Caco-2 (cell line): ENCODE measurements around the gene BCCIP. TPM values are rescaled to one million over a fixed set of nuclear protein-coding genes. Genes with fewer than 3 reads are reported as not detected.

ENCODE experiments used
- BruUV-seq: library from RNA; stranded (reverse); fragments of 400-500 nt; replicated peaks from 2 replicates; lab custom pipeline; 2021; lab: Mats Ljungman, UMichigan
- CTCF ChIA-PET: fragments of 300-600 bp; sonication (Branson Sonifier 250); formaldehyde crosslinking; loops from one replicate; lab custom pipeline; 2022; ENCODE audit warnings: antibody characterized with exemption; lab: Charles Lee
- POLR2A ChIA-PET: fragments of 300-600 bp; sonication (Branson Sonifier 250); formaldehyde crosslinking; loops from one replicate; lab custom pipeline; 2022; ENCODE audit warnings: antibody characterized with exemption; lab: Charles Lee
- DNase-seq, 2 experiments: peaks; one replicate each; pipeline versions ENCODE4 v3.0.0 to v3.0.0-alpha.2; 2020 to 2022
- H3K27me3 ChIP-seq: replicated peaks from 2 replicates; pipeline ENCODE4 v1.6.0; 2011; ENCODE audit warnings: low read length; ENCODE audit not compliant: control insufficient read depth, insufficient read depth
- H3K36me3 ChIP-seq: 2 replicates; pipeline ENCODE4 v1.5.1; 2011; ENCODE audit warnings: low read length; ENCODE audit not compliant: control insufficient read depth, insufficient read depth
- H3K4me1 ChIP-seq: fragments of 250-450 bp; sonication (Bioruptor Pico); 2 replicates; pipeline ENCODE4 v1.5.1; 2020; ENCODE audit warnings: mild to moderate bottlenecking
- H3K4me3 ChIP-seq: 2 replicates; pipeline ENCODE4 v1.5.1; 2011; ENCODE audit warnings: low read depth, mild to moderate bottlenecking, control low read depth, low read length
- H3K9me3 ChIP-seq: fragments of 250-450 bp; sonication (Bioruptor Pico); 2 replicates; pipeline ENCODE4 v1.5.1; 2020; ENCODE audit warnings: mild to moderate bottlenecking, moderate library complexity
- H3K27ac Mint-ChIP-seq: one replicate; pipeline ENCODE4 v1.8.0; 2022; ENCODE audit warnings: mixed read lengths; ENCODE audit not compliant: unreplicated experiment
- H3K27me3 Mint-ChIP-seq: one replicate; pipeline ENCODE4 v1.8.0; 2022; ENCODE audit warnings: mixed read lengths; ENCODE audit not compliant: insufficient read depth, unreplicated experiment
- H3K36me3 Mint-ChIP-seq: one replicate; pipeline ENCODE4 v1.8.0; 2022; ENCODE audit warnings: mild to moderate bottlenecking, mixed read lengths; ENCODE audit not compliant: insufficient read depth, unreplicated experiment
- H3K4me1 Mint-ChIP-seq: one replicate; pipeline ENCODE4 v1.8.0; 2022; ENCODE audit warnings: low read depth, mixed read lengths; ENCODE audit not compliant: unreplicated experiment
- H3K4me3 Mint-ChIP-seq: one replicate; pipeline ENCODE4 v1.8.0; 2022; ENCODE audit warnings: mild to moderate bottlenecking, moderate library complexity, mixed read lengths; ENCODE audit not compliant: unreplicated experiment
- H3K9me3 Mint-ChIP-seq: one replicate; pipeline ENCODE4 v1.8.0; 2022; ENCODE audit warnings: mixed read lengths; ENCODE audit not compliant: unreplicated experiment
- intact Hi-C: fragments of 100-400 bp; cut with micrococcal nuclease; formaldehyde crosslinking; loops from one replicate; pipeline ENCODE4 v1.10.0; 2022; ENCODE audit not compliant: unreplicated experiment
- total RNA-seq: library from RNA; stranded (reverse); gene quantifications from 2 replicates; pipeline ENCODE4 v1.2.3, GENCODE V29; 2022
- TF ChIP-seq, protein P1 (sequence below), 2 experiments: fragments of 200-600 bp in 1 of 2; IDR thresholded peaks; 1 replicate in 1 of 2; 2 replicates in 1 of 2; pipeline versions ENCODE4 v1.5.1 to v1.8.0; 2011 to 2022; ENCODE audit warnings: antibody characterized with exemption in 1 of 2, control low read depth in 1 of 2, inconsistent platforms in 1 of 2, low read depth in 1 of 2, low read length in 1 of 2, mild to moderate bottlenecking in 1 of 2, moderate library complexity in 1 of 2; ENCODE audit not compliant: insufficient read depth in 1 of 2, severe bottlenecking in 1 of 2, unreplicated experiment in 1 of 2

The BCCIP gene
- total RNA-seq, 1 experiment from 2014 or later = 91.2 TPM

DNA sequence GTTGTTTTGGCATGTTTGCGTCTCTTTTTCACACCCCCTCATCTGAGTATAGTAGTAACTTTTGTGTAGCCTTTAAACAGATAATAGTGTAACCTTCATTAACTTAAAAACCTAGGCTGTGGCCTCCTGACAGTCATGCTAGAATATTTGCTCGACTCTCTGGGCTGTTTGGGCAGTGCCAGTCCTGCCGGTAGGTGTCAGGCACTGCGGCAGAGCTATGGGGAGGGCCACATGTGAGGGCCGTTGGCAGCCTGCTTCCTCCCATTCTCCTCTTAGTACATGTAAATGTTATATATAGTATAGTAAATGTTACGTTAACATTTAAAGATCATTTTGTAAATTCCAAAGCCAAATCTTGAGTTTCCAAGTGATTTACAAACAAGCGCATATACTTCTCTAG, 26.1 kb downstream of the BCCIP start:
- no peak for DNase-seq
- peaks cover 40% of the 10 kb centered on the region for H3K36me3 Mint-ChIP-seq
- CTCF ChIA-PET = no interaction called here
- Histone ChIP-seq H3K4me3 (no peak overlapping the region), H3K36me3 (no peaks in the 10 kb centered on the region), H3K9me3 (no peaks in the 10 kb centered on the region), H3K4me1 (no peaks in the 10 kb centered on the region), H3K27me3 (no peaks in the 10 kb centered on the region)
- TF ChIP-seq, protein P1, sequence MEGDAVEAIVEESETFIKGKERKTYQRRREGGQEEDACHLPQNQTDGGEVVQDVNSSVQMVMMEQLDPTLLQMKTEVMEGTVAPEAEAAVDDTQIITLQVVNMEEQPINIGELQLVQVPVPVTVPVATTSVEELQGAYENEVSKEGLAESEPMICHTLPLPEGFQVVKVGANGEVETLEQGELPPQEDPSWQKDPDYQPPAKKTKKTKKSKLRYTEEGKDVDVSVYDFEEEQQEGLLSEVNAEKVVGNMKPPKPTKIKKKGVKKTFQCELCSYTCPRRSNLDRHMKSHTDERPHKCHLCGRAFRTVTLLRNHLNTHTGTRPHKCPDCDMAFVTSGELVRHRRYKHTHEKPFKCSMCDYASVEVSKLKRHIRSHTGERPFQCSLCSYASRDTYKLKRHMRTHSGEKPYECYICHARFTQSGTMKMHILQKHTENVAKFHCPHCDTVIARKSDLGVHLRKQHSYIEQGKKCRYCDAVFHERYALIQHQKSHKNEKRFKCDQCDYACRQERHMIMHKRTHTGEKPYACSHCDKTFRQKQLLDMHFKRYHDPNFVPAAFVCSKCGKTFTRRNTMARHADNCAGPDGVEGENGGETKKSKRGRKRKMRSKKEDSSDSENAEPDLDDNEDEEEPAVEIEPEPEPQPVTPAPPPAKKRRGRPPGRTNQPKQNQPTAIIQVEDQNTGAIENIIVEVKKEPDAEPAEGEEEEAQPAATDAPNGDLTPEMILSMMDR (IDR thresholded peaks at IDR 0.05; ENCODE audit: insufficient read depth in 1 of 2, low read depth in 1 of 2, low read length in 1 of 2, severe bottlenecking in 1 of 2, unreplicated experiment in 1 of 2) = no peak
- H3K27me3 Mint-ChIP-seq = no peaks in the 10 kb centered on the region
- H3K27ac Mint-ChIP-seq = no peak overlapping the region
- intact Hi-C loops = no loop called here
- no peaks in the 10 kb centered on the region for H3K9me3 Mint-ChIP-seq
- POLR2A ChIA-PET = no interaction called here
- no peaks in the 10 kb centered on the region for H3K4me1 Mint-ChIP-seq
- no peak overlapping the region for H3K4me3 Mint-ChIP-seq
- BruUV-seq = no TSS peak

DNA sequence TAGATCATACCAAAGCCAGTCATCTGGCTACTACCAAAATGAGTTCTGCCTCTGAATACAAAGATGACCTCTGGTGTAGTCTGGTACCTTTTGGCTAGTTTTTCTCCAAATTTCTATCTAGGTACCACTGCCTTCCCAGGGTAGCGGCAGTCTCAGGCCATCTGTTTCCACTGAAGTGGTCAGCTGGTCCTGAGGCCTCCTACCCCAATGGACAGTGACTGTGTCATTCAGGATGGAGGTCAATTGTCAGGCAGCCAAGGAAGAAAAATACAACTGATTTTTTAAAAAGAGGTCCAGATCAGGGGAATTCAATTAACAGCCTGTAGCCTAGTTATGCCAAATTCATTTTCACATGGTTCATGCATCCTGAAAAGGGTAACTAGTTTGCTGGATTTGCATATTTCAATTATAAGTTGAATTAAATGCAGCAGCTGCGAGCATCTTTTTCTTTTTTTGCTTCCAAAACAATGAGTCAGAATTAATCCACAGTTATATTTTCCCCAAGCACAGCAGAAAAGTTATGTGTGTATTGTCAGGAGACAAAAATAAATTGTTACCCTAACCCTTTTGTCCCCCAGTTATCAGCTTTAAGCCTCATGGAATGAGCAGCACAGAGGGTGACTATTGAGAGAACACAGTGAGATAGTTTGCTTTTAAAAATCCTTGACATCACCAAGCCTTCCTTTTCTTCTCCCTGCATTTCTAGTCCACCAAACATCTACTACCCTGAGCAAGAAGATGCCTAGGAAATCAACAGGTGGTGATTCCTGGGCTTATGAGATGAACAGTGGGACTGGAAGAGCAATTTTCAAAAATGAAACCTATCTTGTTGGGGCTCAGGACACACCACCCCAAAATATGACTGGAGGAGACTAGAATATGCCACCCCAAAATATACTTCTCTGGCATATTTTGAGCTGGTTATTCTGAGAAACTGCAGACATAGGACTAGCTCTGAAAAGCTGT, 27.7 kb downstream of the BCCIP start:
- H3K4me3 Mint-ChIP-seq = no peak overlapping the region
- POLR2A ChIA-PET = no interaction called here

DNA sequence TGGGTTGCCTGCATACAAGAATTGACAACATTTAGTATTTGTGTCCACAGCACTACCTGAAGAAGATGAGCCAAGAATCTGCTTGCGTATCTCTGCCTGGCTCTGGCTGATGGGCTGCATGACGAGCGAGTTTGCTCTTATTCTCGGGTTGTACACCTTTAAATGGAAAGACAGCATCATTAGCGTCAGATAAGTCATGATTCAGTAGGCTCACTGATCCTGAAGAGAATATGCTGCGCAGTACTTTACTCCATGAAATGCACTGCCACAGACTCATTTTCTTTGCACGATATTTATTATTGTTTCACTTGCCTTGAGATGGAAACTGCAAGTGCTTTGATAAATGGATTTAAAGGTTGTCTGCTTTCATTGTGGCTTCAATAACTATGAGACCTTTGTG, 29.1 kb downstream of the BCCIP start:
- Histone ChIP-seq H3K4me1 (no peaks in the 10 kb centered on the region), H3K36me3 (no peaks in the 10 kb centered on the region), H3K4me3 (no peak overlapping the region), H3K9me3 (no peaks in the 10 kb centered on the region), H3K27me3 (no peaks in the 10 kb centered on the region)
- Mint-ChIP-seq H3K4me3 (no peak overlapping the region), H3K4me1 (no peaks in the 10 kb centered on the region), H3K36me3 (peaks cover 38% of the 10 kb centered on the region), H3K9me3 (no peaks in the 10 kb centered on the region), H3K27ac (no peak overlapping the region), H3K27me3 (no peaks in the 10 kb centered on the region)
- BruUV-seq = no TSS peak
- no peak for DNase-seq
- ChIA-PET CTCF (no interaction called here), POLR2A (no interaction called here)
- intact Hi-C loops = no loop called here
- TF ChIP-seq, protein P1 (IDR thresholded peaks at IDR 0.05; ENCODE audit: insufficient read depth in 1 of 2, low read depth in 1 of 2, low read length in 1 of 2, severe bottlenecking in 1 of 2, unreplicated experiment in 1 of 2) = no peak

More for the DNA sequence above, 27.7 kb downstream of the BCCIP start:
- H3K9me3 ChIP-seq = no peaks in the 10 kb centered on the region
- Mint-ChIP-seq H3K36me3 (peaks cover 43% of the 10 kb centered on the region), H3K9me3 (no peaks in the 10 kb centered on the region), H3K27ac (no peak overlapping the region), H3K27me3 (no peaks in the 10 kb centered on the region), H3K4me1 (no peaks in the 10 kb centered on the region)
- TF ChIP-seq, protein P1 (IDR thresholded peaks at IDR 0.05; ENCODE audit: insufficient read depth in 1 of 2, low read depth in 1 of 2, low read length in 1 of 2, severe bottlenecking in 1 of 2, unreplicated experiment in 1 of 2) = no peak
- H3K4me3 ChIP-seq = no peak overlapping the region
- no peaks in the 10 kb centered on the region for H3K4me1 ChIP-seq
- intact Hi-C loops = no loop called here
- CTCF ChIA-PET = no interaction called here
- no peaks in the 10 kb centered on the region for H3K36me3 ChIP-seq
- no TSS peak for BruUV-seq
- H3K27me3 ChIP-seq = no peaks in the 10 kb centered on the region
- DNase-seq = no peak
